Esophagus (tissue), 2 donors: ENCODE data around the gene ICE1. TPM values are rescaled to one million over a fixed set of nuclear protein-coding genes. Genes with fewer than 3 reads are reported as not detected.
"Not testable (repeated sequence)": the region's sequence is repeated elsewhere in the genome, so short reads cannot be mapped to it uniquely, and the experiment has no call there.

ENCODE experiments used
- H3K27ac ChIP-seq, 2 donors: one replicate each; pipeline ENCODE4 v1.5.1; 2013; ENCODE audit warnings: low read depth in 2 of 2, mild to moderate bottlenecking in 2 of 2, inconsistent platforms in 1 of 2, low read length in 1 of 2, moderate library complexity in 1 of 2
- H3K27me3 ChIP-seq, 2 donors: one replicate each; pipeline ENCODE4 v1.6.1; 2013; ENCODE audit warnings: low read length in 2 of 2, control low read depth in 1 of 2, mild to moderate bottlenecking in 1 of 2; ENCODE audit not compliant: insufficient read depth in 2 of 2, control insufficient read depth in 1 of 2
- H3K36me3 ChIP-seq, 2 donors: one replicate each; pipeline ENCODE4 v1.6.1; 2013; ENCODE audit warnings: low read length in 1 of 2; ENCODE audit not compliant: control insufficient read depth in 2 of 2, insufficient read depth in 2 of 2
- H3K4me1 ChIP-seq, 2 donors: one replicate each; pipeline ENCODE4 v1.6.1; 2013; ENCODE audit warnings: low read length in 1 of 2; ENCODE audit not compliant: control insufficient read depth in 2 of 2, insufficient read depth in 2 of 2
- H3K4me3 ChIP-seq, 2 donors: one replicate each; pipeline ENCODE4 v1.5.1; 2013; ENCODE audit warnings: low read length in 2 of 2, mild to moderate bottlenecking in 2 of 2, low read depth in 1 of 2, moderate library complexity in 1 of 2
- H3K9me3 ChIP-seq, 2 donors: one replicate each; pipeline ENCODE4 v1.6.1; 2013; ENCODE audit warnings: mild to moderate bottlenecking in 2 of 2, low read depth in 1 of 2, low read length in 1 of 2, moderate library complexity in 1 of 2; ENCODE audit not compliant: control insufficient read depth in 2 of 2, insufficient read depth in 1 of 2
- WGBS, 2 donors: extraction: QIAGEN DNeasy Blood & Tissue Kit; methylation state at CpG; one replicate each; pipeline ENCODE4 v1.1.7; 2013; 5-methylcytosine and 5-hydroxymethylcytosine counted together
- polyA plus RNA-seq, 2 donors: library from polyadenylated mRNA; stranded (reverse); fragments of 200-250 nt; gene quantifications; one replicate each; pipeline ENCODE4 v1.2.3, GENCODE V29; 2013
- donor health status: healthy with polysubstance abuse.
- donor health status: Bipolar disorder and iron deficiency.

ICE1 gene
- polyA plus RNA-seq, 2 donors, result 3.2 to 4.8 TPM

DNA sequence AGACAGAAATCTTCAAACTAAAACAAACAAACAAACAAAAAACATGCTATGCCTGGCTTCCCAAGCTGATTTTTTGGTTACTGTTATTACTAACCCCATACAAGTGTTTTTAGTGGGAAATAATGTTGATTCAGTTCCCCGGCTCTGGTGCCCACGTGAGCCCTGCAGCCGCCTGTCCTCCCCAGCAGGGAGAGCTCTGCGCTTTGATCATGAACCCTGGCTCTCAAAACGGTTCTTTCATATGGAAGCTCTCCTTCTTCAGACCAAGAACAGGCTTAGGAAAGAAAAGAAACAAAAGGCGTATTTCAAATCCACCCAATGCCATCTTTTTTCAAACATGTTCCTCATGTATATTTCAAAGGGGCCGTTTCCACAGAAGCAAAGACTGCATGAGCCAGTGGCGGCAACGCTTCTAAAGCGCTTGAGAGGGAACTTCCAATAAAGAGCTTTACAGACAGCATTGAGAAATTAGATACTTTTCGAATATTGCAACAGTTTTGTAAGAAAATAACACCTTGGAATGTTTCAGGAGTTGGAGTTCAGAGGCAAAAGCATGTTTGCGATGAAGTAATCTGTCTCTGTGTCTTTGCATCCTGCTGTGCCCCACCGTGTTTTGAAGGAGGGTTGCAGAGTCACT lies 74.8 kb downstream of the ICE1 start:
- H3K4me1 ChIP-seq, result peaks cover 0 to 3% of the 10 kb centered on the region in 2 donors

DNA sequence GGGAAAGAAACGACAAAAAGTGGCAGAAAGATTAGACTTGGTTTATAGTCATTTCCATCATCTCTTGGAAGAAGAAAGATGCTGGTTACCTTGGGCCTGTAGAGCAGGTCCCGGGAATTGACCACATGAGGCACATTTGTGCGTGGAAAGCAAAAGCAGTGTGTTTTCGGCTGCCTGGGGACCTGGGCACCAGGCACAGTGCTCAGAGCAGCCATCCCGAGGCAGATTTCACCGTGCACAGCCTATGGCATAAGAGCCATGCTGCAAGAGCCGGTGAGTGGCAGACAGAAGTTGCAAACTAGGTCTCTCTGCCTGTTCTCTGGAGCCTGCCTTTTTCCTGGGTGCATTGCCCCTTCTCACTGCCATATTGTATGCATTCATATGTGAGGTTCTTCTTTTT lies 77.0 kb downstream of the ICE1 start:
- no peaks in the 10 kb centered on the region for H3K27me3 ChIP-seq
- no peaks in the 10 kb centered on the region for H3K36me3 ChIP-seq
- 88 to 89% methylated on average over 7 of the region's 7 CpGs for WGBS, 2 donors
- H3K4me1 ChIP-seq, result peaks cover 0 to 3% of the 10 kb centered on the region in 2 donors
- H3K4me3 ChIP-seq, result no peak overlapping the region
- H3K9me3 ChIP-seq, result no peaks in the 10 kb centered on the region
- H3K27ac ChIP-seq, result no peak overlapping the region

More for the DNA sequence above, 74.8 kb downstream of the ICE1 start:
- Histone ChIP-seq H3K4me3 (no peak overlapping the region), H3K36me3 (no peaks in the 10 kb centered on the region), H3K27ac (no peak overlapping the region), H3K9me3 (no peaks in the 10 kb centered on the region), H3K27me3 (no peaks in the 10 kb centered on the region)
- WGBS, 2 donors, result 32 to 34% methylated on average over 13 of the region's 13 CpGs

DNA sequence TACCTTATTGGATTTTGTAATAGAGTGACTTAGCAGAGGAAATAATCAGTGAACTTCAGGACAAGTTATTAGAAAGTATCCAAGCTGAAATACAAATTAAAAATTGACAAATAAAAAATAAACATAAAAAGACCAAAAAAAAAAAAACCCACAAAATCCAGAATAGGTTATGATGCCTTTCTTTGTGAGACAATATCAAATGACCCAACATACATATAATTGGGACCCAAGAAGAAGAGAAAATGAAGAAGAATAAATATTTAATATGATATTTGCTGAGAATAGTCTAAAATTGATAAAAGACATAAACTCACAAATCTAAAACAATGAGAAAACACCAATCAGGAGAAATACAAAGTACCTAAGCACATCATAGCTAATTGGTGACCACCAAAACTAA lies 81.8 kb downstream of the ICE1 start:
- Histone ChIP-seq H3K4me3 (no peak overlapping the region), H3K4me1 (no peaks in the 10 kb centered on the region), H3K36me3 (no peaks in the 10 kb centered on the region), H3K27me3 (no peaks in the 10 kb centered on the region), H3K9me3 (peaks cover 0 to under 1% of the 10 kb centered on the region in 2 donors), H3K27ac (no peak overlapping the region)

DNA sequence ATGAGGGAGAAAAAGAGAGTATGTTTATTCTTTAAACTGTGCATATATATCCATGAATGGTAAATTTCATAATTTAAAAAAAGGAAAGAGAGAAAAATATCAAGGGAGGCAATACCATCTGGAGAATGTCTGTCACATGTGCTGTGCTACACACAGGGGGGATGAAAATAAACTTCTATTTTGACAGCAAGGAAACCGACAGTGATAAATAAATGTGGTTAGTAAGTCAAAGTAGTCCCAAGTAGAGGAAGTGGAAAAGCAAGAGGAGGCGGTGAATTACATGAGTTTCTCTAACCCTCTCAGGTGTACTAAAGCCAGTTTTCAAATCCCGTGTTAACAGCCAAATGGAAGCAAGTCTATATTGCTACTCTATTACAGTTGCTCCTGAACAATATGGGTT lies 83.3 kb downstream of the ICE1 start:
- no peaks in the 10 kb centered on the region for H3K36me3 ChIP-seq
- H3K4me3 ChIP-seq, result no peak overlapping the region
- H3K27ac ChIP-seq, result no peak overlapping the region
- peaks cover 0 to 3% of the 10 kb centered on the region in 2 donors for H3K9me3 ChIP-seq
- WGBS, 2 donors, result 57 to 58% methylated on average over 3 of the region's 3 CpGs
- no peaks in the 10 kb centered on the region for H3K4me1 ChIP-seq
- H3K27me3 ChIP-seq, result no peaks in the 10 kb centered on the region

DNA sequence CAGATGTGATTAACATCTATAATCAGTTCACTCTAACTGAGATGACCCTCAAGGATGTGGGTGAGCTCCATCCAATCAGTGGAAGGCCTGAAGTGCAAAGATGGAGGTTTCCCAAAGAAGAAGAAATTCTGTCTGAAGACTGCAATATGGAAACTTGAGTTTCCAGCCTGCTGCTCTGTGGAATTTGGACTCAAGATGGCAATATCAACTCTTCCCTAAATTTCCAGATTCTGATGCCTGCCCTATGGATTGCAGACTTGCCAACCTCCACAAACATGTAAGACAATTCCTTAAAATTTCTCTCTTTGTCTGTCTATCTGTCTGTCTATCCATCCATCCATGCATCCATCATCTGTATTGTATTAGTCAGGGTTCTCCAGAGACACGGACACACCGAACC lies 85.9 kb downstream of the ICE1 start:
- no peaks in the 10 kb centered on the region for H3K4me1 ChIP-seq
- 82 to 87% methylated on average over 2 of the region's 2 CpGs for WGBS, 2 donors
- no peak overlapping the region for H3K27ac ChIP-seq
- no peaks in the 10 kb centered on the region for H3K27me3 ChIP-seq
- H3K4me3 ChIP-seq, result no peak overlapping the region
- peaks cover 0 to 3% of the 10 kb centered on the region in 2 donors for H3K9me3 ChIP-seq
- no peaks in the 10 kb centered on the region for H3K36me3 ChIP-seq

DNA sequence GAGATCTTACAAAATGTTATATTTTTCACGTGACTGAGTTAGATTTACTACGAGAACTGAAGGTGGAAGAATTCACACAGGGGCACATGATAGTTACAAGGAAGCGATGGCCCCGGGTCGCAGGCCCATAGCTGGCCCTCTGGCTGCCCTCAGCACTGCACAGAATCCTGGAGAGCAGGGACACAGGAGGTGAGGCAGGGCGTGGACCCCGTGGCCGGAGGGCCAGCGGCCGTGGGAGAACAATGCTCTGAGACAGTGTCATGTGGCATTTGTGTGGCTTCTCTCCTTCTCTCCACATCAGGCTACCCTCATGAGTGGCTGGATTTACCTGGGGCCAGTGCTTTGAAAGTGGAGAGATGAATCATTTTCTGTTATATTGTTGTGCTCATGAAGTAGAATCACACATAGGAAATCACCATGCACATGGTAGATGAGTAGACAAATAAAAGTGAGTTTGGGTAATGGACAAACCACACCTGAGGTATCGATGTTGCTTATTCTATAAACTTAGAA lies 89.5 kb downstream of the ICE1 start:
- no peaks in the 10 kb centered on the region for H3K27me3 ChIP-seq
- no peak overlapping the region for H3K4me3 ChIP-seq
- H3K9me3 ChIP-seq, result peaks cover 0 to 3% of the 10 kb centered on the region in 2 donors
- no peak overlapping the region for H3K27ac ChIP-seq
- H3K4me1 ChIP-seq, result no peaks in the 10 kb centered on the region
- H3K36me3 ChIP-seq, result no peaks in the 10 kb centered on the region
- 85 to 88% methylated on average over 11 of the region's 11 CpGs for WGBS, 2 donors

DNA sequence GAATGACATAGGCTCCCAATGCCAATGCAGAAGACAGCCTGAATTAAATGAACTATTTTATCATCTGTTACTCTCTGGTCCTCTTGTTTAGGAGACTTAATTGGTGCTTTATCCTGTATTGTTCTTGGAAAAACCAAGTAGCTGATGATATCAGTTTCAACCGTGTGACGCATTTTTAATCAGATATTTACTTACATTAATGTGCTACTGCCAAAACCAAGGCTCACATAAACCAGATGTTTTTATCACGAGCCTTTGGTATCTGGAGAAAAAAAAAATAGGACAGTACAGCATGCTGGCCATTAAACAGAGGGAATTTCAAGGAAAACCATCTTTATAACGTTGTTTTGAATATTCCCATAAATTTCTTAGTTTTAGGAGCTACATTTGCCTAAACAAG lies 90.1 kb downstream of the ICE1 start:
- Histone ChIP-seq H3K27me3 (no peaks in the 10 kb centered on the region), H3K36me3 (no peaks in the 10 kb centered on the region), H3K9me3 (peaks cover 0 to 3% of the 10 kb centered on the region in 2 donors), H3K4me3 (no peak overlapping the region), H3K4me1 (no peaks in the 10 kb centered on the region), H3K27ac (no peak overlapping the region)
- 55 to 67% methylated on average over 4 of the region's 4 CpGs for WGBS, 2 donors

DNA sequence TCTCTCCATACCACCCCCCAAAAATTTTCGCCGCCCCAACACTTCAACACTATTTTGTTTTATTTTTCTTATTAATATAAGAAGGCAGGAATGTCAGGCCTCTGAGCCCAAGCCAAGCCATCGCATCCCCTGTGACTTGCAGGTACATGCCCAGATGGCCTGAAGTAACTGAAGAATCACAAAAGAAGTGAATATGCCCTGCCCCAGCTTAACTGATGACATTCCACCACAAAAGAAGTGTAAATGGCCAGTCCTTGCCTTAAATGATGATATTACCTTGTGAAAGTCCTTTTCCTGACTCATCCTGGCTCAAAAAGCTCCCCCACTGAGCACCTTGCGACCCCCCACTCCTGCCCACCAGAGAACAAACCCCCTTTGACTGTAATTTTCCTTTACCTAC lies 98.1 kb downstream of the ICE1 start:
- WGBS, 2 donors, result 67 to 71% methylated on average over 2 of the region's 4 CpGs
- H3K9me3 ChIP-seq, H3K4me3 ChIP-seq: not testable (repeated sequence)

DNA sequence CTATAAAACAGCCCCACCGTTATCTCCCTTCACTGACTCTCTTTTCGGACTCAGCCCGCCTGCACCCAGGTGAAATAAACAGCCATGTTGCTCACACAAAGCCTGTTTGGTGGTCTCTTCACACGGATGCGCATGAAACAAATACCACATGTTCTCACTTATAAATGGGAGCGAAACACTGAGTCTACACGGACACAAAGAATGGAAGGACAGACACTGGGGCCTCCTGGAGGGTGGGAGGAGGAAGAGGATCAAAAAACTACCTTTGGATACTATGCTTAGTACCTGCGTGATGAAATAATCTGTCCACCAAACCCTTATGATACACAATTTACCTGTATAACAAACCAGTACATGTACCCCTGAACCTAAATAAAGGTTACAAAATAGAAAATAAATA lies 98.6 kb downstream of the ICE1 start:
- Histone ChIP-seq H3K9me3 (no peaks in the 10 kb centered on the region), H3K4me1 (no peaks in the 10 kb centered on the region), H3K27me3 (no peaks in the 10 kb centered on the region), H3K36me3 (no peaks in the 10 kb centered on the region), H3K4me3 (no peak overlapping the region), H3K27ac (no peak overlapping the region)
- WGBS, 2 donors, result 77 to 88% methylated on average over 5 to 7 of the region's 8 CpGs

More for the DNA sequence above, 98.1 kb downstream of the ICE1 start:
- H3K4me1 ChIP-seq, H3K36me3 ChIP-seq, H3K27me3 ChIP-seq, H3K27ac ChIP-seq: not testable (repeated sequence)

DNA sequence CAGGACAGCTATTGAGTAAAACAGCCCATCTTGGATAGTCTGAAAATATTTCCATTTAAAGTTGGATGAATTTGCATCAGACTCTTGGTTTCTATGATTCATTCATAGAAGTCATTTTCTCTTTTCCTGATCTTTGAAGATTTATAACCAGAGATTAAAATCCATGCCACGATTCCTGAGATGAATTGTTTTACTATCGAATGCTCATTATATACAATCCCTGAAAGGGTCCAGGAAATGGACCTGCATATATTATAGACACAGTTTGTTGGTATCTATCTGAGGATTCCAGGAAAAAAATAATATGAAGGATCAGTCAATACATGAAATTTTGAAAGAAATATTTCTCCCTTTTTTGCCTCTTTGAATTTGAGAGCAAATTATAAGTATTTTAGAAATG lies 99.0 kb downstream of the ICE1 start:
- Histone ChIP-seq H3K9me3 (no peaks in the 10 kb centered on the region), H3K27ac (no peak overlapping the region), H3K27me3 (no peaks in the 10 kb centered on the region), H3K4me1 (no peaks in the 10 kb centered on the region), H3K4me3 (no peak overlapping the region), H3K36me3 (no peaks in the 10 kb centered on the region)
- WGBS, 2 donors, result 65 to 68% methylated on average over 2 of the region's 2 CpGs
